Chondrocyte (in vitro differentiated cells): ENCODE data around the gene PAQR9. TPM values are rescaled to one million over a fixed set of nuclear protein-coding genes. Genes with fewer than 3 reads are reported as not detected.
A peak's percentile ranks its signal among the peaks of the same experiment; 100 is the strongest.

Experiments used
- DNase-seq: peaks from one replicate; pipeline ENCODE4 v3.0.0; 2021; ENCODE audit warnings: mixed read lengths, low spot score
- H3K27ac Mint-ChIP-seq: one replicate; pipeline ENCODE4 v1.8.0; 2021; ENCODE audit warnings: mild to moderate bottlenecking, moderate library complexity, mixed read lengths; ENCODE audit not compliant: unreplicated experiment
- H3K27me3 Mint-ChIP-seq: 2 replicates; pipeline ENCODE4 v1.8.0; 2021; ENCODE audit warnings: low read depth, mixed read lengths
- H3K36me3 Mint-ChIP-seq: 2 replicates; pipeline ENCODE4 v1.8.0; 2021; ENCODE audit warnings: low read depth, mixed read lengths
- H3K4me1 Mint-ChIP-seq: 2 replicates; pipeline ENCODE4 v1.8.0; 2021; ENCODE audit warnings: low read depth, mild to moderate bottlenecking, mixed read lengths
- H3K4me3 Mint-ChIP-seq: one replicate; pipeline ENCODE4 v1.8.0; 2021; ENCODE audit warnings: mild to moderate bottlenecking, moderate library complexity, mixed read lengths; ENCODE audit not compliant: unreplicated experiment
- H3K9me3 Mint-ChIP-seq: 2 replicates; pipeline ENCODE4 v1.8.0; 2021; ENCODE audit warnings: low read depth, mixed read lengths
- total RNA-seq: library from RNA; stranded (reverse); gene quantifications from 3 replicates; pipeline ENCODE4 v1.2.1, GENCODE V29; 2021
- TF ChIP-seq, protein P1 (sequence below): fragments of 200-600 bp; sonication (generic); IDR thresholded peaks from 2 replicates; pipeline ENCODE4 v1.5.0; 2021; ENCODE audit warnings: antibody characterized with exemption, mild to moderate bottlenecking, moderate library complexity

PAQR9 gene
- total RNA-seq, 1 donor from 2014 or later: not detected

GRCh38 chr3:142981108-142981507 lies 17.6 kb upstream of the PAQR9 start:
- TF ChIP-seq, protein P1, sequence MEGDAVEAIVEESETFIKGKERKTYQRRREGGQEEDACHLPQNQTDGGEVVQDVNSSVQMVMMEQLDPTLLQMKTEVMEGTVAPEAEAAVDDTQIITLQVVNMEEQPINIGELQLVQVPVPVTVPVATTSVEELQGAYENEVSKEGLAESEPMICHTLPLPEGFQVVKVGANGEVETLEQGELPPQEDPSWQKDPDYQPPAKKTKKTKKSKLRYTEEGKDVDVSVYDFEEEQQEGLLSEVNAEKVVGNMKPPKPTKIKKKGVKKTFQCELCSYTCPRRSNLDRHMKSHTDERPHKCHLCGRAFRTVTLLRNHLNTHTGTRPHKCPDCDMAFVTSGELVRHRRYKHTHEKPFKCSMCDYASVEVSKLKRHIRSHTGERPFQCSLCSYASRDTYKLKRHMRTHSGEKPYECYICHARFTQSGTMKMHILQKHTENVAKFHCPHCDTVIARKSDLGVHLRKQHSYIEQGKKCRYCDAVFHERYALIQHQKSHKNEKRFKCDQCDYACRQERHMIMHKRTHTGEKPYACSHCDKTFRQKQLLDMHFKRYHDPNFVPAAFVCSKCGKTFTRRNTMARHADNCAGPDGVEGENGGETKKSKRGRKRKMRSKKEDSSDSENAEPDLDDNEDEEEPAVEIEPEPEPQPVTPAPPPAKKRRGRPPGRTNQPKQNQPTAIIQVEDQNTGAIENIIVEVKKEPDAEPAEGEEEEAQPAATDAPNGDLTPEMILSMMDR: no peak
- no peaks in the 10 kb centered on the region for H3K27me3 Mint-ChIP-seq
- no peaks in the 10 kb centered on the region for H3K9me3 Mint-ChIP-seq
- H3K27ac Mint-ChIP-seq: no peak overlapping the region
- no peak overlapping the region for H3K4me3 Mint-ChIP-seq
- H3K36me3 Mint-ChIP-seq: no peaks in the 10 kb centered on the region
- DNase-seq: no peak
- peaks cover 13% of the 10 kb centered on the region for H3K4me1 Mint-ChIP-seq

- TF ChIP-seq, protein P1: no peak
- Mint-ChIP-seq H3K36me3 (no peaks in the 10 kb centered on the region), H3K4me3 (no peak overlapping the region), H3K27ac (no peak overlapping the region), H3K27me3 (peaks cover 2% of the 10 kb centered on the region), H3K9me3 (no peaks in the 10 kb centered on the region), H3K4me1 (peaks cover 13% of the 10 kb centered on the region)
- DNase-seq: no peak
These were observed 13.9 kb upstream of the PAQR9 start for GRCh38 chr3:142977399-142977728.

- H3K27me3 Mint-ChIP-seq: peaks cover 2% of the 10 kb centered on the region
- no peak for DNase-seq
- no peaks in the 10 kb centered on the region for H3K9me3 Mint-ChIP-seq
- TF ChIP-seq, protein P1: no peak
- H3K4me1 Mint-ChIP-seq: peaks cover 13% of the 10 kb centered on the region
- H3K27ac Mint-ChIP-seq: peak overlapping the region; percentile 55
- no peak overlapping the region for H3K4me3 Mint-ChIP-seq
- no peaks in the 10 kb centered on the region for H3K36me3 Mint-ChIP-seq
These were observed 13.3 kb upstream of the PAQR9 start for GRCh38 chr3:142976621-142977398.

- no peaks in the 10 kb centered on the region for H3K9me3 Mint-ChIP-seq
- H3K36me3 Mint-ChIP-seq: no peaks in the 10 kb centered on the region
- peaks cover 13% of the 10 kb centered on the region for H3K4me1 Mint-ChIP-seq
- TF ChIP-seq, protein P1: peak; percentile 21
- no peak for DNase-seq
- H3K4me3 Mint-ChIP-seq: no peak overlapping the region
- no peak overlapping the region for H3K27ac Mint-ChIP-seq
- peaks cover 3% of the 10 kb centered on the region for H3K27me3 Mint-ChIP-seq
These were observed 12.0 kb upstream of the PAQR9 start for GRCh38 chr3:142975316-142975995.

DNA sequence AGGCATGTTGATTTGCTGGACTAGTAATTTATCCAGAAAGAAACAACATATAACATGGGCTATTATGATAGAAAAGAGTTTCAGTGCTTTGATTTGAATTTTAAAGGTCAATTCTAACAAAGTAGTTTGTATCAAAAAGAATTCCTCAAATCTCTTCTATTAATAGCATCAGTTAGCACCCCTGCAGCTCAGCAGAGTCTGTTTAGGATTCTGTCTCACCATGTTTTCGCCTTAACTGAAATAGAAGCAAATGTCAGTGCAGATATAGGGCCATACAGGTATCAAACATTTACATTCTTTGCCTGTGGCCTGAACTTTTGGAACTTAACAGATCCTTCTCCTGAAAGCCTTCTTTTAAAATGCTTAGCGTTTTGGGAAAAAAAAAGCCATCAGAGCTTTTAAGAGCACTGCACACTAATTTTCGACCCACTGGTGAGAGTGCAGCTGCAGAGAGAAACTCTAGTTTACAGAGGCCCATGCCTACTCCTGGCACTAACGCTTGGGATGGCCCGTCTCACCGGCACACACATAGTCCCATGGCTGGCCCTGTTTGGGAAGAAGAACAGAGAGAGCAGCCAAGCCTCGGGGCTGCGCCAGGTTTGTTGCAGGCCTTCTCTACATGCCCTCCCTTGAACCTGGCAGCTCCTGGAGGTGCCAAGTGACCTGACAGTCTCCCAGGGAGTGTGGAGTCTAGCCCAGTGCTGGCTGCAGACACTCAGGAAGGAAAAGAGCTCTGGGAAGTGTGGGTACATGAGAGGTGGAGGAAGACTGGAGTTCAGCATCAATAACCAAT lies 9.9 kb upstream of the PAQR9 start:
- Mint-ChIP-seq H3K9me3 (no peaks in the 10 kb centered on the region), H3K36me3 (no peaks in the 10 kb centered on the region)

More for the DNA sequence above, 9.9 kb upstream of the PAQR9 start:
- no peak overlapping the region for H3K4me3 Mint-ChIP-seq
- peaks cover 8% of the 10 kb centered on the region for H3K27me3 Mint-ChIP-seq
- peaks cover 13% of the 10 kb centered on the region for H3K4me1 Mint-ChIP-seq
- DNase-seq: no peak
- TF ChIP-seq, protein P1: no peak
- H3K27ac Mint-ChIP-seq: no peak overlapping the region
